K562 (cell line): ENCODE measurements around the gene KIF3A.

Source experiments
- ATF2 ChIP-seq: sonication (generic); formaldehyde crosslinking; IDR thresholded peaks from 2 replicates; pipeline ENCODE4 v1.8.1; 2022; ENCODE audit warnings: missing genetic modification reagents
- ATF4 ChIP-seq: fragments of 450-650 bp; formaldehyde crosslinking; IDR thresholded peaks from 2 replicates; pipeline ENCODE4 v1.4.0; 2022; ENCODE audit warnings: mild to moderate bottlenecking, moderate library complexity
- HEY1 ChIP-seq: fragments of 250-450 bp; sonication (Bioruptor Pico); IDR thresholded peaks from 2 replicates; pipeline ENCODE4 v1.5.0; 2020; ENCODE audit warnings: mild to moderate bottlenecking, moderate library complexity, borderline replicate concordance
- HOMEZ ChIP-seq: fragments of 250-450 bp; sonication (Bioruptor Pico); IDR thresholded peaks from 2 replicates; pipeline ENCODE4 v1.4.0; 2020; ENCODE audit warnings: mild to moderate bottlenecking, moderate library complexity
- LCOR ChIP-seq: sonication (generic); formaldehyde crosslinking; IDR thresholded peaks from 2 replicates; pipeline ENCODE4 v1.8.0; 2022; ENCODE audit warnings: mild to moderate bottlenecking, missing genetic modification reagents
- MTA3 ChIP-seq: fragments of 450-650 bp; formaldehyde crosslinking; IDR thresholded peaks from 2 replicates; pipeline ENCODE4 v1.6.1; 2017; ENCODE audit warnings: mild to moderate bottlenecking, borderline replicate concordance
- PML ChIP-seq: IDR thresholded peaks from 2 replicates; pipeline ENCODE4 v1.6.1; 2012; ENCODE audit warnings: low read length, inconsistent platforms
- YY1 ChIP-seq, 3 experiments: IDR thresholded peaks; 2 replicates each; pipeline ENCODE4 v1.6.1; 2011; ENCODE audit warnings: low read length in 2 of 3, mild to moderate bottlenecking in 2 of 3, moderate library complexity in 2 of 3, borderline replicate concordance in 1 of 3, control low read depth in 1 of 3, low read depth in 1 of 3; ENCODE audit not compliant: insufficient read depth in 3 of 3, insufficient replicate concordance in 2 of 3, control insufficient read depth in 1 of 3, insufficient read length in 1 of 3; ENCODE audit errors: extremely low read depth in 1 of 3
- ZBED1 ChIP-seq: IDR thresholded peaks from 2 replicates; pipeline ENCODE4 v1.6.1; 2014

GRCh38 chr5:132725745-132726144 is 11.6 kb downstream of the KIF3A start:
- no peak for TF ChIP-seq MTA3
- TF ChIP-seq YY1 (IDR thresholded peaks at IDR 0.05; ENCODE audit: borderline replicate concordance in 1 of 3, control insufficient read depth in 1 of 3, extremely low read depth in 1 of 3, insufficient read depth in 3 of 3, insufficient read length in 1 of 3, insufficient replicate concordance in 2 of 3, low read depth in 1 of 3, low read length in 2 of 3), result no peak
- no peak for TF ChIP-seq LCOR (CRISPR knock-in tag)
- no peak for TF ChIP-seq HOMEZ
- TF ChIP-seq ATF4, result no peak
- TF ChIP-seq HEY1 (CRISPR knock-in tag), result no peak
- TF ChIP-seq ZBED1, result no peak
- TF ChIP-seq ATF2 (CRISPR knock-in tag), result no peak
- no peak for TF ChIP-seq PML
